ENCODE measurements around the gene CLDN7. TPM values are rescaled to one million over a fixed set of nuclear protein-coding genes. Genes with fewer than 3 reads are reported as not detected.

Gene CLDN7
- total RNA-seq, 2 experiments from 2014 or later: 0.32 TPM; not detected in 1

- Histone ChIP-seq H3K4me3 (ENCODE audit: low read depth, low read length, poor library complexity, severe bottlenecking) (no peak overlapping the region), H3K79me2 (ENCODE audit: insufficient read depth, low read depth, low read length) (peaks cover 36% of the 10 kb centered on the region), H3K36me3 (ENCODE audit: insufficient read depth, low read length) (peaks cover 83% of the 10 kb centered on the region), H3K27ac (ENCODE audit: low read depth, low read length, poor library complexity, severe bottlenecking) (no peak overlapping the region), H3K9me2 (ENCODE audit: insufficient read depth, low read length) (no peaks in the 10 kb centered on the region), H3K4me1 (ENCODE audit: insufficient read depth, low read length, poor library complexity, severe bottlenecking) (peaks cover 10% of the 10 kb centered on the region), H2AFZ (ENCODE audit: low read length) (no peak overlapping the region), H3K4me2 (ENCODE audit: low read length) (no peak overlapping the region), H4K20me1 (ENCODE audit: insufficient read depth, low read length) (peaks cover 11% of the 10 kb centered on the region), H3K9me3 (ENCODE audit: low read length) (no peaks in the 10 kb centered on the region)
- no TSS peak for BruUV-seq (replicated peaks)
- POLR2A ChIA-PET: no interaction called here
- TF ChIP-seq CTCF (conservative IDR thresholded peaks at IDR 0.05; ENCODE audit: low read length) (no peak), EZH2phosphoT487 (IDR thresholded peaks at IDR 0.05; ENCODE audit: borderline replicate concordance, low read depth, low read length) (no peak)
- intact Hi-C loops (cut with micrococcal nuclease; ENCODE audit: unreplicated experiment): no loop called here
- DNase-seq (ENCODE audit: low spot score): no peak
- CTCF ChIA-PET (ENCODE audit: unreplicated experiment): no interaction called here
These were observed 33.4 kb downstream of the CLDN7 start for GRCh38 chr17:7228920-7229319.

GRCh38 chr17:7226721-7227710 lies 35.3 kb downstream of the CLDN7 start:
- Histone ChIP-seq H3K4me2 (ENCODE audit: low read length) (no peak overlapping the region), H3K36me3 (ENCODE audit: insufficient read depth, low read length) (peaks cover 95% of the 10 kb centered on the region), H3K27ac (ENCODE audit: low read depth, low read length, poor library complexity, severe bottlenecking) (no peak overlapping the region), H4K20me1 (ENCODE audit: insufficient read depth, low read length) (peaks cover 4% of the 10 kb centered on the region), H2AFZ (ENCODE audit: low read length) (no peak overlapping the region), H3K4me1 (ENCODE audit: insufficient read depth, low read length, poor library complexity, severe bottlenecking) (peaks cover 3% of the 10 kb centered on the region), H3K79me2 (ENCODE audit: insufficient read depth, low read depth, low read length) (peaks cover 17% of the 10 kb centered on the region), H3K9me2 (ENCODE audit: insufficient read depth, low read length) (no peaks in the 10 kb centered on the region), H3K4me3 (ENCODE audit: low read depth, low read length, poor library complexity, severe bottlenecking) (no peak overlapping the region), H3K9me3 (ENCODE audit: low read length) (no peaks in the 10 kb centered on the region)
- POLR2A ChIA-PET: no interaction called here
- CTCF ChIA-PET (ENCODE audit: unreplicated experiment): no interaction called here
- TF ChIP-seq EZH2phosphoT487 (IDR thresholded peaks at IDR 0.05; ENCODE audit: borderline replicate concordance, low read depth, low read length) (no peak), CTCF (conservative IDR thresholded peaks at IDR 0.05; ENCODE audit: low read length) (no peak)
- BruUV-seq (replicated peaks): no TSS peak
- intact Hi-C loops (cut with micrococcal nuclease; ENCODE audit: unreplicated experiment): no loop called here
- no peak for DNase-seq (ENCODE audit: low spot score)
